ENCODE data around the gene MPDU1. TPM values are rescaled to one million over a fixed set of nuclear protein-coding genes. Genes with fewer than 3 reads are reported as not detected.

MPDU1 gene
- total RNA-seq, 1 experiment from 2014 or later: 73.1 TPM

DNA sequence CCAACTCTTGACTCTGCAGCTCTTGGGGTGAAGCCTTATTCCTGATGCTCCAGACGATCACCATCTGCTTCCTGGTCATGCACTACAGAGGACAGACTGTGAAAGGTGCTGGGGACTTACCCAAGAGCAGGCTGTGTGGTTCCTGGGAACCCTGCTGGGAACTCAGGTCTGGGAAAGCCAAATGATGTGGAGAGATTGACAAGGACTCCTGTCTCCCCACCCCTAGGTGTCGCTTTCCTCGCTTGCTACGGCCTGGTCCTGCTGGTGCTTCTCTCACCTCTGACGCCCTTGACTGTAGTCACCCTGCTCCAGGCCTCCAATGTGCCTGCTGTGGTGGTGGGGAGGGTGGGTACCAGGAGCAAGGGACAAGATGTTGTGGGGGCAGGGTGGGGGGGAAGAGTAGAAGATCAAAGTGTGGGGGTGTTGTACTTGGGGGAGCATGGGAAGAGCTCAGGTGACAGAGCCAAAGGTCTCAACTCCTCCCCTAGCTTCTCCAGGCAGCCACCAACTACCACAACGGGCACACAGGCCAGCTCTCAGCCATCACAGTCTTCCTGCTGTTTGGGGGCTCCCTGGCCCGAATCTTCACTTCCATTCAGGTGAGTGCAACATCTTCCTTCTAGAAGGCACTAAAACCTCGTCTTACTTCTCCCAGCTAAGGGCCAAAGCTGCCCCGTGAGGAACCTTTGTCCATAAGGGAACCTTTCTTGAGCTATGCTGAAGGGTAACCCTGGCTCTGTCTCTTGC is 3.2 kb downstream of the MPDU1 start:
- Histone ChIP-seq H2BK20ac (ENCODE audit: low read depth, low read length, poor library complexity, severe bottlenecking) (no peak overlapping the region), H3K14ac (ENCODE audit: insufficient read depth, low read length) (no peak overlapping the region), H3K27ac (ENCODE audit: insufficient read length, low read depth, low read length) (no peak overlapping the region), H4K20me1 (ENCODE audit: control insufficient read depth, insufficient read depth, insufficient read length) (no peaks in the 10 kb centered on the region), H3K79me1 (ENCODE audit: insufficient read depth, low read depth, low read length, poor library complexity, severe bottlenecking) (no peaks in the 10 kb centered on the region), H4K5ac (ENCODE audit: insufficient read length, low read depth, low read length) (no peak overlapping the region), H2BK12ac (ENCODE audit: insufficient read length, low read depth, low read length) (no peak overlapping the region), H3K9ac (ENCODE audit: extremely low read depth, insufficient read length, low read length) (no peak overlapping the region), H4K8ac (replicated peaks; ENCODE audit: insufficient read length, low read depth, low read length) (no peak overlapping the region), H2BK5ac (ENCODE audit: insufficient read length, low read length) (no peak overlapping the region), H3K4me2 (ENCODE audit: insufficient read depth, insufficient read length, low read length) (no peak overlapping the region), H3K23me2 (ENCODE audit: insufficient read length, low read depth, low read length, poor library complexity, severe bottlenecking) (peaks cover 13% of the 10 kb centered on the region), H3K79me2 (ENCODE audit: insufficient read depth, low read length) (no peaks in the 10 kb centered on the region; the same call in 1 of the 2 replicates), H3K56ac (ENCODE audit: insufficient read length, low read depth, low read length) (no peak overlapping the region), H3K27me3 (ENCODE audit: insufficient read depth, low read length) (no peaks in the 10 kb centered on the region), H3K9me3 (ENCODE audit: control insufficient read depth, low read depth, low read length) (no peaks in the 10 kb centered on the region), H3K23ac (ENCODE audit: insufficient read length, low read depth, low read length) (no peak overlapping the region), H2BK120ac (ENCODE audit: low read depth, low read length, poor library complexity, severe bottlenecking) (no peak overlapping the region), H4K91ac (ENCODE audit: insufficient read length, low read depth, low read length) (no peak overlapping the region), H2BK15ac (ENCODE audit: low read depth, low read length) (no peak overlapping the region), H3K4me1 (ENCODE audit: insufficient read depth, low read length) (no peaks in the 10 kb centered on the region; the same call in 1 of the 2 replicates), H2AK5ac (ENCODE audit: insufficient read length, low read length) (no peak overlapping the region), H2AFZ (ENCODE audit: low read length) (no peak overlapping the region), H3K4ac (ENCODE audit: low read depth, low read length) (no peak overlapping the region), H3K18ac (ENCODE audit: insufficient read length, low read depth, low read length) (no peak overlapping the region), H3T11ph (ENCODE audit: low read length) (no peak overlapping the region)
- peaks cover 13 to 43% (median 35%) of the 10 kb centered on the region in 3 experiments for H3K36me3 Mint-ChIP-seq (ENCODE audit: insufficient read depth in 1 of 3, low read depth in 3 of 3)
- peaks cover 0 to 3% of the 10 kb centered on the region in 2 experiments; a peak in 1 of 5 replicates for H3K9me3 Mint-ChIP-seq
- no peaks in the 10 kb centered on the region; the same call in 1 of the 2 replicates for H3K27me3 Mint-ChIP-seq (ENCODE audit: low read depth)
- DNase-seq: peak; percentile 84
- TF ChIP-seq, protein P1, sequence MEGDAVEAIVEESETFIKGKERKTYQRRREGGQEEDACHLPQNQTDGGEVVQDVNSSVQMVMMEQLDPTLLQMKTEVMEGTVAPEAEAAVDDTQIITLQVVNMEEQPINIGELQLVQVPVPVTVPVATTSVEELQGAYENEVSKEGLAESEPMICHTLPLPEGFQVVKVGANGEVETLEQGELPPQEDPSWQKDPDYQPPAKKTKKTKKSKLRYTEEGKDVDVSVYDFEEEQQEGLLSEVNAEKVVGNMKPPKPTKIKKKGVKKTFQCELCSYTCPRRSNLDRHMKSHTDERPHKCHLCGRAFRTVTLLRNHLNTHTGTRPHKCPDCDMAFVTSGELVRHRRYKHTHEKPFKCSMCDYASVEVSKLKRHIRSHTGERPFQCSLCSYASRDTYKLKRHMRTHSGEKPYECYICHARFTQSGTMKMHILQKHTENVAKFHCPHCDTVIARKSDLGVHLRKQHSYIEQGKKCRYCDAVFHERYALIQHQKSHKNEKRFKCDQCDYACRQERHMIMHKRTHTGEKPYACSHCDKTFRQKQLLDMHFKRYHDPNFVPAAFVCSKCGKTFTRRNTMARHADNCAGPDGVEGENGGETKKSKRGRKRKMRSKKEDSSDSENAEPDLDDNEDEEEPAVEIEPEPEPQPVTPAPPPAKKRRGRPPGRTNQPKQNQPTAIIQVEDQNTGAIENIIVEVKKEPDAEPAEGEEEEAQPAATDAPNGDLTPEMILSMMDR (conservative IDR thresholded peaks at IDR 0.05): peak; percentile 47
- peaks cover 31 to 60% of the 10 kb centered on the region in 2 experiments for H3K4me1 Mint-ChIP-seq
- no peak overlapping the region for H3K4me3 Mint-ChIP-seq
- WGBS (ENCODE audit: extremely low coverage, insufficient read length, low lambda C conversion rate): no CpG with 5 or more reads among the region's 9 CpGs
- peak overlapping the region in 1 of 3 experiments; percentile 46; a peak in 1 of 7 replicates for H3K27ac Mint-ChIP-seq
